ENCODE results near the gene GNS. TPM values are rescaled to one million over a fixed set of nuclear protein-coding genes. Genes with fewer than 3 reads are reported as not detected.

Gene GNS
- total RNA-seq, 1 donor from 2014 or later = 188 TPM

GRCh38 chr12:64688715-64689114 is 70.5 kb downstream of the GNS start:
- peaks cover 13% of the 10 kb centered on the region for H3K4me1 ChIP-seq
- no peak overlapping the region for H3K4me3 ChIP-seq
- no peaks in the 10 kb centered on the region for H3K27me3 ChIP-seq
- intact Hi-C loops (cut with DNase I) = no loop called here
- peaks cover 25% of the 10 kb centered on the region for H3K36me3 ChIP-seq
- no peak overlapping the region for H3K27ac ChIP-seq
- no peak for DNase-seq
- H3K9me3 ChIP-seq = no peaks in the 10 kb centered on the region
- no peak for ATAC-seq
- no peak for TF ChIP-seq CTCF (IDR thresholded peaks at IDR 0.05)

GRCh38 chr12:64688219-64688618 is 71.0 kb downstream of the GNS start:
- H3K27ac ChIP-seq = no peak overlapping the region
- peaks cover 25% of the 10 kb centered on the region for H3K36me3 ChIP-seq
- ATAC-seq (no peak), DNase-seq (no peak)
- H3K4me3 ChIP-seq = no peak overlapping the region
- intact Hi-C loops (cut with DNase I) = no loop called here
- H3K27me3 ChIP-seq = no peaks in the 10 kb centered on the region
- peaks cover 18% of the 10 kb centered on the region for H3K4me1 ChIP-seq
- no peak for TF ChIP-seq CTCF (IDR thresholded peaks at IDR 0.05)
- H3K9me3 ChIP-seq = no peaks in the 10 kb centered on the region

GRCh38 chr12:64687816-64688215 is 71.4 kb downstream of the GNS start:
- H3K4me1 ChIP-seq = peaks cover 22% of the 10 kb centered on the region

GRCh38 chr12:64685605-64686004 is 73.6 kb downstream of the GNS start:
- no peak overlapping the region for H3K27ac ChIP-seq

More at GRCh38 chr12:64687816-64688215, 71.4 kb downstream of the GNS start:
- no peaks in the 10 kb centered on the region for H3K9me3 ChIP-seq
- intact Hi-C loops (cut with DNase I) = no loop called here
- H3K27ac ChIP-seq = no peak overlapping the region
- no peak for DNase-seq
- no peak for ATAC-seq
- H3K27me3 ChIP-seq = no peaks in the 10 kb centered on the region
- H3K4me3 ChIP-seq = no peak overlapping the region
- no peak for TF ChIP-seq CTCF (IDR thresholded peaks at IDR 0.05)
- peaks cover 25% of the 10 kb centered on the region for H3K36me3 ChIP-seq

GRCh38 chr12:64685050-64685449 is 74.2 kb downstream of the GNS start:
- H3K36me3 ChIP-seq = peaks cover 25% of the 10 kb centered on the region
- DNase-seq (no peak), ATAC-seq (no peak)
- H3K4me1 ChIP-seq = peaks cover 41% of the 10 kb centered on the region
- H3K27ac ChIP-seq = no peak overlapping the region
- no peaks in the 10 kb centered on the region for H3K9me3 ChIP-seq
- no peak for TF ChIP-seq CTCF (IDR thresholded peaks at IDR 0.05)
- no peak overlapping the region for H3K4me3 ChIP-seq
- intact Hi-C loops (cut with DNase I) = no loop called here
- H3K27me3 ChIP-seq = no peaks in the 10 kb centered on the region

More at GRCh38 chr12:64685605-64686004, 73.6 kb downstream of the GNS start:
- DNase-seq (no peak), ATAC-seq (no peak)
- H3K27me3 ChIP-seq = no peaks in the 10 kb centered on the region
- intact Hi-C loops (cut with DNase I) = no loop called here
- H3K9me3 ChIP-seq = no peaks in the 10 kb centered on the region
- TF ChIP-seq CTCF (IDR thresholded peaks at IDR 0.05) = no peak
- peaks cover 35% of the 10 kb centered on the region for H3K4me1 ChIP-seq
- H3K36me3 ChIP-seq = peaks cover 25% of the 10 kb centered on the region
- H3K4me3 ChIP-seq = no peak overlapping the region

Measured in upper lobe of right lung (tissue), 1 donor.